Stimulated activated CD8-positive, alpha-beta memory T cell treated with anti-CD3 and anti-CD28 coated beads, Interleukin-4, amount 100 ng/mL, for 4 hours (primary cell): ENCODE measurements around the gene FBXL13.
"Not testable (repeated sequence)": the region's sequence is repeated elsewhere in the genome, so short reads cannot be mapped to it uniquely, and the experiment has no call there.

Experiments
- DNase-seq, 2 donors: peaks; one replicate each; pipeline ENCODE4 v3.0.0-alpha.2; 2020; ENCODE audit warnings: low read depth in 2 of 2, low spot score in 1 of 2

The FBXL13 gene

GRCh38 chr7:103031024-103031423 is 43.6 kb downstream of the FBXL13 start:
- DNase-seq, result no peak

DNA sequence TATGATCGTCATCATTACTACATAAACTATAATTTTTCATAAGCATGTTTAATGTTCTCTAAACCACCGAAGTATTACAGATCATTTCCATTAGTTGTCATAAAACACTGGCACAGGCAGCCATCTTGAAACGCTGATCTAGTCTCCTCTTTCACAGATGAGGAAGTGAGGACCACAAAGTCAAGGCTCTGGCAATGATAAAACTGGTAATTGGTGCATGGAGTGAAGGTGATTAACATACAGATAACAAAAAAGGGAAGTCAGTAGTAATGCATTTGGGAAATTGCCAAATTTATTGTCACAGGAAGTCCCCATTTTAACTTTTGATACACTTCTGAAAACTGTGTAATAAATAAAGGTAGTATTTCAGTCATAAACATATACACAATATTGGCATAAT is 49.3 kb downstream of the FBXL13 start:
- DNase-seq, result no peak

DNA sequence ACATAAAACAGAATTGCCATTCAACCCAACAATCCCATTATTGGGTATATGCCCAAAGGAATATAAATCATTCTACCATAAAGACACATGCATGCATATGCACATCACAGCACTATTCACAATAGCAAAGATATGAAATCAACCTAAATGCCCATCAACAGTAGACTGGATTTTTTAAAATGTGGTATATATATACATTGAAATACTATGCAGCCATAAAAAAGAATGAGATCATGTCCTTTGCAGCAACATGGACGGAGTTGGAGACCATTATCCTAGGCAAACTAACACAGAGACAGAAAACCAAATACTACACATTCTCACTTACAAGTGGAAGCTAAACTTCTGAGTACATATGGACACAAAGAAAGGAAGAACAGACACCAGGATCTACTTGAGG is 51.0 kb downstream of the FBXL13 start:
- not testable (repeated sequence) for DNase-seq

GRCh38 chr7:103021490-103021889 is 53.1 kb downstream of the FBXL13 start:
- not testable (repeated sequence) for DNase-seq

GRCh38 chr7:103020876-103021275 is 53.7 kb downstream of the FBXL13 start:
- not testable (repeated sequence) for DNase-seq

DNA sequence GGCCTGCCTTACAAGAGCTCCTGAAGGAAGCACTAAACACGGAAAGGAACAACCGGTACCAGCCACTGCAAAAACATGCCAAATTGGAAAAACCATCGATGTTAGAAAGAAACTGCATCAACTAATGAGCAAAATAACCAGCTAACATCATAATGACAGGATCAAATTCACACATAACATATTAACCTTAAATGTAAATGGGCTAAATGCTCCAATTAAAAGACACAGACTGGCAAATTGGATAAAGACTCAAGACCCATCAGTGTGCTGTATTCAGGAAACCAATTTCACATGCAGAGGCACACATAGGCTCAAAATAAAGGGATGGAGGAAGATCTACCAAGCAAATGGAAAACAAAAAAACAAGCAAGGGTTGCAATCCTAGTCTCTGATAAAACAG is 56.3 kb downstream of the FBXL13 start:
- DNase-seq, result not testable (repeated sequence)

DNA sequence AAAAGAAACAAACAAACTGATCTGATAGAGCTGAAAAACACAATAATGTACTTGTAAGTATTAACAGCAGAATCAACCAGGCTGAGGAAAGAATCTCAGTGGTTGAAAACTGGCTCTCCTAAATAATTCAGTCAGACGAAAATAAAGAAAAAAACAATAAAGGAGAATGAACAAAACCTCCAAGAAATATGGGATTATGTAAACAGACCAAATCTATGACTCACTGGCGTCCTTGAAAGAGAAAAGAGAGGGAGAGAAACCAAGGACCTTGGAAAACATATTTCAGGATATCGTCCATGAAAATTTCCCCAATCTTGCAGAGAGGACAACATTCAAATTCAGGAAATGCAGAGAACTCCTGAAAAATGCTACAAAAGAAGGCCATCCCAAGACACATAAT is 62.9 kb downstream of the FBXL13 start:
- DNase-seq, result no peak

DNA sequence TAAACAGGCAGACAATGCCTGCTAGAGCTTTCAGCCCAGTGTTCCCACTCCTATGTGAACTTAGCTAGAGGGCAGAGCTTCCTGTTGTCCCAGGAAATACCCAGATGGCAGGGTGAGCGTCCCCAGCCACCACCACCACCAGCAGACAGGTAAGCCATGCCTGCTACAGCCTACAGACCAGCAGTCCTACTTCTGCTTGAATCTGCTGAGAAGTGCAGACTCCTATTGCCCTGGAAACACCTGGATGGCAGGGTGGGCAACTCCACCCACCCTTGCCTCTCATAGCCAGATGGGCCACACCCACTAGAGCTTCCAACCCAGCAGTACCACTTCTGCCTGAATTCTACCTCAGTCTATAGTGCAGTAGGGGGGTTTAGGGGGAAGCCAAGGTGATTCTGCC is 64.4 kb downstream of the FBXL13 start:
- DNase-seq, result no peak

- no peak for DNase-seq
Measured at GRCh38 chr7:103009466-103010185, 65.0 kb downstream of the FBXL13 start.

DNA sequence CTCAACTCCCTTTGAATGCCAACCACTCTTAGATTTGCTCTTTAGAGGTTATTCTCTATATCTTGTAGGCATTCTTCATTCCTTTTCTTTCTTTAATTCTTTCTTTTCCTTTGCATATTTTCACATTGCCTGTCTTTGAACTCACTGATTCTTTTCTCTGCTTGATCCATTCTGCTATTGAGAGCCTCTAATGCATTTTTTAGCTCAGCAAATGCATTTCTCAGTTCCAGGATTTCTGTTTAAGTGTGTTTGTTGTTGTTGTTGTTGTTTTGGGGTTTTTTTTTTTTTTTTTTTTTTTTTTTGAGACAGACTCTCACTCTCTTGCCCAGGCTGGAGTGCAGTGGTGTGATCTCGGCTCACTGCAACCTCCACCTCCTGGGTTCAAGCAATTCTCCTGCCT is 71.6 kb downstream of the FBXL13 start:
- no peak for DNase-seq

DNA sequence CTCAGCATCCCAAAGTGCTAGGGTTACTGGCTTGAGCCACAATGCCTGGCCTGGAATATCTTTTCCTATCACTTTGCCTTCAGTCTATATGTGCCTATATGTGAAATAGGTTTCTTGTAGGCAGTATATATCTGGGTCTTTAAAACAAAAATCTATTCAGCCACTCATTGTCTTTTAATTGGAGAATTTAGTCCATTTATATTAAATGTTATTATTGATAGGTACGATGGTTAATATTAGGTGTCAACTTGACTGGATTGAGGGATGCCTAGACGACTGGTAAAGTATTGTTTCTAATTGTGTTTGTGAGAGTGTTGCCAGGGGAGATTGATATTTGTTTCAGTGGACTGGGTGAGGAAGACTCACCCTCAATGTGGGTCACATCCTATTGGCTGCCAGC is 73.4 kb downstream of the FBXL13 start:
- no peak for DNase-seq

DNA sequence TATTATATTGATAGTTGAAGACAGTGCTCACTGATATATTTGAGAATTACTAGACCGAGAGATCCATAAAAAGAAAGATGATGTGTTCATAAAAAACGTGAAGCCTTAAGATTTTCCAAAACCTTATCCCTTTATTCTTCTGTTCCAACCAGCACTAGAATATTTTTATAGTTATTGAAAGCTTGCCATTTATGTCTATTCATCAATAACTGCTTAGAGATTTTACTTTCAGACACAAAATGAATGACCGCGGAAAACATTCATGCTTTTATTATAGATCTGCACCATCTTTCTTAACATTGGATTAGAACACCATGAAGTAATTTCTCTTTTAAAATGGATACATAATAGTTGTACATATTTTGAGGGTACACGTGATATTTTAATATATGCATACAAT is 77.6 kb downstream of the FBXL13 start:
- no peak for DNase-seq

GRCh38 chr7:102995609-102996008 is 79.0 kb downstream of the FBXL13 start:
- DNase-seq, result not testable (repeated sequence)

DNA sequence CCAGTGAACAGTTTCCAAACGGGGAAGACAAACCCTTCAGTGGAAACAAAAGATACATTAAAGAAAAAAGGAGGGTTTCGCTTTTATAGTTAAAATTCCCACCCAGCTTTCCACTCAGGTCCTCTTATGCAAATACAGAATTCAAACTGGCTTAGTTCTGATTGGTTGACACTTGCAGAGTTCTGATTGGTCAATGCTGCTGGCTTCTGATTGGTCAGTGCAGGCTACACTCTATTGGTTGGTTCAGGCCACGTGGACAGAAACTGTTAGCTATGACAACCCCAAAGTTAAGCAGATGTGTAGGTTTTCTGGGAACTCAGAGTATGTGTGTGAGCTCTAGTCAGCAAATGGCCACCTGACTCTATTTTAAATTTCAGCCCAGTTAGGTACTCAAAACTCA is 80.0 kb downstream of the FBXL13 start:
- no peak for DNase-seq

- DNase-seq, result no peak
Measured at GRCh38 chr7:102993718-102994029, 80.9 kb downstream of the FBXL13 start.

GRCh38 chr7:102992938-102993717 is 81.5 kb downstream of the FBXL13 start:
- DNase-seq, result no peak

DNA sequence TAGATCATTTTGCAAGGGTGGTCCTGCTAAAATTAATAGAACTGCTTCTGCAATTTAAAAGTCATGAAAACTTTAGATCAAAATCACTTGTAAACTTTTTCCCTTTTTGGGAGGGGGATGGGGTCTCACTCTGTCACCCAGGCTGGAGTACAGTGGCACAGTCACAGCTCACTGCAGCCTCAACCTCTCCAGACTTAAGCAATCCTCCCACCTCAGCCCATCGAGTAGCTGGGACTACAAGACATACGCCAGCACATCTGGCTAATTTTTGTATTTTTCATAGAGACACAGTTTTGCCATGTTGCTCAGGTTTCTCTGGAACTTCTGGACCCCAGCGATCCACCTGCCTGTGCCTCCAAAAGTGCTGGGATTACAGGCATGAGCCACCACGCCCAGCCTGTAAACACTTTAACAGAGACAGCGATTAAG is 82.1 kb downstream of the FBXL13 start:
- no peak for DNase-seq

DNA sequence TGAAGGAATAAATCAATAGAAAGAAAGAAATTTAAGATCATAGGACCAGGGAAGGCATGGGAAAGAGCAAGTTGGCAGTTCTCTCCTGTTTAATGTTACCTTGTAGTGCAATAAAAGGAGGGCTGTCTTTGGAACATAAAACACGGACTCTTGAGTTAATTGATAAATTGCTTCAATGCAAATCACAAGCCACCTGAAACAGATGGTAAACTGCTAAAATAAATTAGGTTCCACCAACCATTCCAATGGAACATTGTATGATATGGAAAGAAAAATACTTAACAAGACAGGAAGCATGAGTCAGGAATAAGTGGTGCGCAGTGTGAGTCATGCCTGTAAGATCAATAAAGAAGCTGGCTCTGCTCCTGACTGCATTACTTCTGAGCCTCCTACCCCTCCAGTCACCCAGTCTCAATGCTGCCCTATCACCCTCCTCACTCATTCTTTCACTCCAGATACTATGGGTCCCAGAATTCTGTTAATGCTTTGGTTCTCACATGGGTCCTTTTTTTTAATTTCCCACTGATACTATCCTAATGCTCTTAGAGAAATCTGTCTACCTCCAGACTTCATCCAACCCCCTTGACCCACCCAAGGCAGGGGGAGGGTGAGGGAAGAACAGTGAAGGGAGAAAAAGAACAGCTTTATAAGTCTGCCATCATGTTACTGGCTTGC is 82.9 kb downstream of the FBXL13 start:
- DNase-seq, result no peak

- DNase-seq, result no peak
Measured at GRCh38 chr7:102991077-102991539, 83.5 kb downstream of the FBXL13 start.

DNA sequence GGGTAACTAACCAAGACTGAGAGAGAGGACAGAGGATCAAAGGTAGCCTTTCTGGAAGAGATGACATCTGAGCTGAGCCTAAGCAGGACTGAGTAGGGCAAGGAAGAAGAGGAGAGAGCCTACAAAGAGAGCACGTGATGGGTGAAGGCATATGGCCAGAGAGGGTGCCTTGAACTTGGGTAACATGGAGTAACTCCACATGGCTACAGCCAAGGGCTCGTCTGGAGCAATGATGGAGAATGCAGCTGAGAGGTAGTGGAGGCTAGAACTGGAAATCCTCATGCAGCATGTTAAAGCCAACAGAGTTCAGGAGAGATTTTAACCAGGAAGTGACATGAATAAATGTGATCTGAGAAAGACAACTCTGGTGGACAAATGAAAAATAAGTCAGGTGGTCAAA is 84.0 kb downstream of the FBXL13 start:
- DNase-seq, result no peak

DNA sequence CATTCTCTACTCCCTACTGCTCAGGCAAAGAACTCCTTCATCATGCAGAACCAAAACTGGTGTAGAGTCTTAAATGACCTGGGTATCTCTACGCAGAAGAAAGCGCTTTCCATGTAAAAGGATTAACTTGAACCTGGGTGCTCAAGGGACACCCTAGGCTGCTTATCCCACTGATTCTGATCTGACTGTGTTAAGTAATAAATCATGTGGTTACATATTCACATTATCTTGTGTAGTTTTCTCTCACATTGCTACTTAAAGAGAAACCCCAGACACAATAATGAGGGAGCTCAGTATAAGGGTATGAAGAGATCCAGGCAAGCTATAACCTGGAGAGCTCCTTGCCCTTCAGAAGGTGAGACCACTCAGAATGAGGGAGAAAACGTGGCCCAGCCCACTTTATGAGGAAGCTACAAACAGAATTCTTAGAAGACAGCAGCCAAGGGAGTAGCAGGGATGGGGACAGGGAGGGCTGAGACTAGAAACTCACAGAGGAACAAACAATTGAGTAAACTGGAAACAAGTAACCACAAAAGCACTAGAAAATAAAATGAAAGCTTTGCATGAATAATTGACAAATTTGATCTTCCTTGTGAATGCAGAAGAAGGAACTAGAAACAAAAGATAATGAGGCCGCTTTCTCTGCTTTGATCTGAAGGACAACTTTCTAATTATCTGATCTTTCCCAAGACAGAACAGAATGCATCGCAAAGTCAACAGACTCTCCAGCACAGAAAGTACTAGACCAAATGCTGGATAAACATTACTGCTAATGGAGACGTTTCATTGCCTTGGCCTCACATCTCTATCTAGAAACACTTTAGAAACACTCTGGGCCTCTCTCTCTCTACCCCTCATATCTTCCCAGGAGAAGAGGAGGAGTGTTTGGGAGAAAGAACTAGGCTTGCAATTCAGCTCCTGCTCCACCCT is 85.7 kb downstream of the FBXL13 start:
- DNase-seq, result no peak
